Muscle layer of colon (tissue), 2 donors: ENCODE results near the gene MND1.
A peak's percentile ranks its signal among the peaks of the same experiment; 100 is the strongest.

Experiments used
- H3K27ac ChIP-seq: one replicate; pipeline ENCODE4 v1.7.0; 2013; ENCODE audit warnings: low read depth, mild to moderate bottlenecking, low read length, moderate library complexity
- H3K27me3 ChIP-seq, 2 donors: one replicate each; pipeline ENCODE4 v1.7.0; 2013; ENCODE audit warnings: low read length in 2 of 2, mild to moderate bottlenecking in 2 of 2; ENCODE audit not compliant: insufficient read depth in 2 of 2, control insufficient read depth in 1 of 2
- H3K36me3 ChIP-seq: one replicate; pipeline ENCODE4 v1.7.0; 2013; ENCODE audit warnings: mild to moderate bottlenecking, low read length; ENCODE audit not compliant: insufficient read depth
- H3K4me1 ChIP-seq: one replicate; pipeline ENCODE4 v1.7.0; 2013; ENCODE audit warnings: mild to moderate bottlenecking, low read length; ENCODE audit not compliant: insufficient read depth
- H3K4me3 ChIP-seq, 2 donors: one replicate each; pipeline ENCODE4 v1.7.0; 2013; ENCODE audit warnings: low read length in 2 of 2, low read depth in 1 of 2, mild to moderate bottlenecking in 1 of 2, moderate library complexity in 1 of 2
- H3K9ac ChIP-seq: one replicate; pipeline ENCODE4 v1.7.0; 2013; ENCODE audit warnings: low read length
- H3K9me3 ChIP-seq: one replicate; pipeline ENCODE4 v1.7.0; 2013; ENCODE audit warnings: mild to moderate bottlenecking, low read length
- donor health status: abdominal sarcoma.
- donor health status: Adenocarcinoma of cecum.

MND1 gene

GRCh38 chr4:153327247-153327646 is 17.2 kb upstream of the MND1 start:
- H3K9me3 ChIP-seq, result no peaks in the 10 kb centered on the region
- H3K4me3 ChIP-seq, result no peak overlapping the region
- no peak overlapping the region for H3K9ac ChIP-seq
- peaks cover 15% of the 10 kb centered on the region for H3K36me3 ChIP-seq
- H3K27ac ChIP-seq, result no peak overlapping the region
- no peaks in the 10 kb centered on the region for H3K4me1 ChIP-seq
- no peaks in the 10 kb centered on the region for H3K27me3 ChIP-seq

- Histone ChIP-seq H3K36me3 (peaks cover 11% of the 10 kb centered on the region), H3K9me3 (no peaks in the 10 kb centered on the region), H3K4me1 (no peaks in the 10 kb centered on the region), H3K27me3 (no peaks in the 10 kb centered on the region), H3K9ac (no peak overlapping the region), H3K4me3 (no peak overlapping the region), H3K27ac (no peak overlapping the region)
These were observed 11.6 kb upstream of the MND1 start for GRCh38 chr4:153332936-153333335.

GRCh38 chr4:153333874-153334273 is 10.6 kb upstream of the MND1 start:
- H3K4me3 ChIP-seq, result no peak overlapping the region
- no peaks in the 10 kb centered on the region for H3K9me3 ChIP-seq
- H3K36me3 ChIP-seq, result peaks cover 11% of the 10 kb centered on the region
- no peaks in the 10 kb centered on the region for H3K4me1 ChIP-seq
- no peak overlapping the region for H3K27ac ChIP-seq
- no peaks in the 10 kb centered on the region for H3K27me3 ChIP-seq
- no peak overlapping the region for H3K9ac ChIP-seq

- Histone ChIP-seq H3K9me3 (no peaks in the 10 kb centered on the region), H3K4me3 (no peak overlapping the region), H3K36me3 (peaks cover 10% of the 10 kb centered on the region), H3K27ac (no peak overlapping the region), H3K4me1 (no peaks in the 10 kb centered on the region), H3K9ac (no peak overlapping the region), H3K27me3 (no peaks in the 10 kb centered on the region)
These were observed 8.8 kb upstream of the MND1 start for GRCh38 chr4:153335665-153336064.

GRCh38 chr4:153337686-153338085 is 6.8 kb upstream of the MND1 start:
- Histone ChIP-seq H3K4me3 (no peak overlapping the region), H3K36me3 (peaks cover 7% of the 10 kb centered on the region), H3K27me3 (no peaks in the 10 kb centered on the region), H3K9me3 (no peaks in the 10 kb centered on the region), H3K27ac (no peak overlapping the region), H3K4me1 (no peaks in the 10 kb centered on the region), H3K9ac (no peak overlapping the region)

GRCh38 chr4:153341575-153342090 is 2.9 kb upstream of the MND1 start:
- Histone ChIP-seq H3K36me3 (no peaks in the 10 kb centered on the region), H3K27me3 (no peaks in the 10 kb centered on the region), H3K9me3 (no peaks in the 10 kb centered on the region), H3K4me3 (no peak overlapping the region), H3K4me1 (no peaks in the 10 kb centered on the region), H3K9ac (no peak overlapping the region), H3K27ac (no peak overlapping the region)

GRCh38 chr4:153342751-153343552 is 1.5 kb upstream of the MND1 start:
- H3K4me1 ChIP-seq, result no peaks in the 10 kb centered on the region
- no peaks in the 10 kb centered on the region for H3K36me3 ChIP-seq
- no peak overlapping the region for H3K9ac ChIP-seq
- no peak overlapping the region for H3K27ac ChIP-seq
- H3K4me3 ChIP-seq, result no peak overlapping the region
- no peaks in the 10 kb centered on the region for H3K27me3 ChIP-seq
- H3K9me3 ChIP-seq, result no peaks in the 10 kb centered on the region

GRCh38 chr4:153345012-153345981 is 809 bp downstream of the MND1 start:
- no peaks in the 10 kb centered on the region for H3K9me3 ChIP-seq
- no peaks in the 10 kb centered on the region for H3K36me3 ChIP-seq
- H3K4me3 ChIP-seq, result peak overlapping the region; percentile 80 to 83
- no peaks in the 10 kb centered on the region for H3K27me3 ChIP-seq
- no peaks in the 10 kb centered on the region for H3K4me1 ChIP-seq
- H3K9ac ChIP-seq, result no peak overlapping the region
- H3K27ac ChIP-seq, result no peak overlapping the region

- Histone ChIP-seq H3K9me3 (no peaks in the 10 kb centered on the region), H3K9ac (no peak overlapping the region), H3K4me1 (no peaks in the 10 kb centered on the region), H3K27ac (no peak overlapping the region), H3K4me3 (peak overlapping the region in 1 of 2 donors; percentile 83), H3K36me3 (no peaks in the 10 kb centered on the region), H3K27me3 (no peaks in the 10 kb centered on the region)
These were observed 1.5 kb downstream of the MND1 start for GRCh38 chr4:153346031-153346430.

GRCh38 chr4:153346563-153346962 is 2.1 kb downstream of the MND1 start:
- no peaks in the 10 kb centered on the region for H3K27me3 ChIP-seq
- H3K27ac ChIP-seq, result no peak overlapping the region
- H3K9me3 ChIP-seq, result no peaks in the 10 kb centered on the region
- no peaks in the 10 kb centered on the region for H3K36me3 ChIP-seq
- no peaks in the 10 kb centered on the region for H3K4me1 ChIP-seq
- H3K4me3 ChIP-seq, result no peak overlapping the region
- no peak overlapping the region for H3K9ac ChIP-seq

- Histone ChIP-seq H3K9me3 (no peaks in the 10 kb centered on the region), H3K4me3 (no peak overlapping the region), H3K9ac (no peak overlapping the region), H3K27me3 (no peaks in the 10 kb centered on the region), H3K36me3 (no peaks in the 10 kb centered on the region), H3K4me1 (no peaks in the 10 kb centered on the region), H3K27ac (no peak overlapping the region)
These were observed 2.6 kb downstream of the MND1 start for GRCh38 chr4:153347117-153347516.
